DMS114 treated with DMSO at 0.1 percent for 48 hours (cell line): ENCODE data around the gene LIPM.

ENCODE experiments used
- DNase-seq: peaks from one replicate; lab custom pipeline; 2025; ENCODE audit not compliant: unreplicated experiment; lab: John Stamatoyannopoulos, UW

LIPM gene

GRCh38 chr10:88800152-88801125 is 2.1 kb upstream of the LIPM start:
- no peak for DNase-seq

DNA sequence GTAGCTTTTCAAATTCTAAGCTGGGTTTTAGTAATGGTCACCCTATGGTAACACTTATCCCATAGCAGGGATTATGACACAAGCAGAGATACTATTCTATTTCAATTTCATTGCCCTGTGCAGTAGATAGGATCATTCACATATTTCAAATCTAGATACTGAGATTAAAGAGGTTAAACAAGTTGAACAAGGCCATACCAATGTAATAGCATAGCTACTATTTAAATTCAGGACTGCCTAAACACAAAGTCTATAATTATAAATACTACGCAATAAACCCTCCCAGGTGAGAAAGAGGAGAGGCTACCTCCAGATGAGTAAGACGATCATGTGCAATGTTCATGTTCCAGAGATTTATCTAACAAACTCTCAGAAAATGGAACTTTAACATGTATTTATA is 1.1 kb downstream of the LIPM start:
- DNase-seq = no peak

DNA sequence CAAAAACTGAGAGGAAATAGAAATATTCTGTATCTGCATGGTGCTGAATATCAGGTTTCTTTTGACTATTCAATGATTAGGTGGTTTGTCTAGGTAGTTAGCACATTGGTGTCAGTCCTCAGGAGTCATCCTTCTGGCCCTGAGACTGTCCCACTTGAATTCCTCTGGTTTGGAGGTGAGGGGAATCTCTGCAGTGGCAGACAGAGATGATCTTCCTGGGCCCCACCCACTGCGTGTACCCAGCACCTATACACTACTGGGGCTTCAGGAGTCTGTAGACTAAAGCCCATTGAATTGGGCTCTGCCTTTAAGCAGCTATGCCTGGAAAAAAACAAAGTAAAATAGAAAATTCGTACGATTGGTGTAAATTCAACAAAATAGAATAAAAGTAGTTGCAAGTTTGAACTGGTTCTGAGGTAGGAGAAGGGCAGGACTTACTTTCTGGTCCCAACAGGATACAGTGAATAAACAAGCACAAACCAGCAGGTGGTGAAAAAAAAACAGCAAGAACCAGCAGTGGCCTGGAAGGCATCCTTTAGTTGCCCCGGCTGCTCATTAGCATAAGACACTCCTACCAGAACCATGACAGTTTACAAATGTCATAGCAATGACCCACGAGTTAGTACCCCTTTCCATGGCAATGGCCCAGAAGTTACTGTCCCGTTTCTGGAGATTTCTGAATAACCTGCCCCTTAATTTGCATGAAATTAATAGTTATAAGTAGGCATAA is 1.7 kb downstream of the LIPM start:
- DNase-seq = no peak

- DNase-seq = no peak
Measured at GRCh38 chr10:88805361-88805760, 2.8 kb downstream of the LIPM start.

DNA sequence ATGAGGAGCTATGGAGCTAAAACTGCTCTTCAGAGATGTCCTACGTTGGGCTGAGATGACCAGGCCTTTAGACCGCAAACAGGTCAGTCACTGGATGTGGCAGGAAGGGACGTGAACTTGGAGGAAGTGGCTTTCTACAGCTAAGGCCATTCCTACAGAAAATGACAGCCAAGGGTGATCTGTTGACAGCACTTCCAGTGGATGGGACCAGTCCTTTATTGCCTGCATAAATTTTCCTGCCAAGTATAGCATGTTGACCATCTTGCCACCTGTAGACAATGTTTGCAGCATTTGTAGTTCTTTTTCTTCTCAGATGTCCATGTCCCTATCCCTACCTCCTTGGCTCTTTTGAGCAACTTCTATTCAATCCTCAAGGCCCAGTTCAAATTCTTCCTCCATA is 3.4 kb downstream of the LIPM start:
- DNase-seq = no peak

- DNase-seq = no peak
Measured at GRCh38 chr10:88809621-88810020, 7.1 kb downstream of the LIPM start.

DNA sequence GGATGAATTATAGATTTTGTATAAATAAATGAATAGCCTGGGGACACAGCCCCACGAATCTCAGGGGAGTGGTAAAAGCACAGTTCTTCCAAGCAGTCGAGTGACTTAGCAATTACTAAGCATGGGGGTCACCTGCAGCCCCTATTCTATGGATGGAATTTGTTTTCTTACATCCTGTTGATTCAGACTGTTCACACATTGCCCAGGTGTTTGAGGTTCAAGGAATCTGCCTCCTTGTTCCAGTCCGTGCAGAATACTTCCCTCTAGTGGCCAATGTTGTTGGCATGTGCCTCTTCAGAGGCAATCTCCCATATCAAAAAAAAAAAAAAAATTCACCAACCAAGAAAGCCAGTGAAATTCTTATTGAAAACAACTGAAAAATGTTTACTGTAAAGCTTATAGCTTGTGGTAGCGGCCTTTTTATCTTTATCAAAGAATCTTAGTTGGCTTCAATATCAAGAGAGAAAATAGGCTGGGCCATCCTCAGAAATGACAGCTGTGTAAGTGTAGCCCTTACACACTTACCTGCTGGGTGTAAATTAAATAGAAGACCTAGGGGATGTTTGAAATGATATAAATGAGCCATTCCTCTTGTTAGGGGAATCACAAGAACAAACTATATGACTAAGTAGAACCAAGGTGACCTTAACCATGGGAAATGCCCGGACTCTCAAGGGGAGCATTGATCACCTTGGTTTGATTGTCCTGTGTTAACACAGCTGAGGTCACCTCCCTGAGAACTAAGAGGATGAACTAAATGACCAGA is 7.8 kb downstream of the LIPM start:
- DNase-seq = peak; percentile 33

GRCh38 chr10:88813200-88813599 is 10.7 kb downstream of the LIPM start:
- DNase-seq = no peak

DNA sequence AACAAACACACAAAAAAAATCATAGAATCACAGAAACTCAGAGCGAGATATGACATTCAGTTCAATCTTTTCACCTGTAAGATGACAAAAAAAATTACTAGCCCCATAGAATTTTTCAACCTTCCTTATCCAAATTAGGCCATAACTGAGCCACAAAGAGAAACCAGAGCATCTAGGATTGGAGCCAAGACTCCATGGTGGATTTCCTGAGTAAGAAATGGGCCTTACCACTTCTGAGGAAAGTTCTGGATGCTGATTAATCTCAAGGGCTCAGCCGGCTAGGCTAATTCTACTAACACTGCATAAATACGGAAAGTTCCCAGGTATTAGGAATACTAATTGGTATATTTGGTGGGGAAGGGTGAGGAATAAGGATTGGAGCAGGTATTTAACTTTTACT is 16.8 kb downstream of the LIPM start:
- DNase-seq = no peak

GRCh38 chr10:88820748-88821401 is 18.3 kb downstream of the LIPM start:
- DNase-seq = no peak

- DNase-seq = no peak
Measured at GRCh38 chr10:88826388-88826787, 23.9 kb downstream of the LIPM start.

DNA sequence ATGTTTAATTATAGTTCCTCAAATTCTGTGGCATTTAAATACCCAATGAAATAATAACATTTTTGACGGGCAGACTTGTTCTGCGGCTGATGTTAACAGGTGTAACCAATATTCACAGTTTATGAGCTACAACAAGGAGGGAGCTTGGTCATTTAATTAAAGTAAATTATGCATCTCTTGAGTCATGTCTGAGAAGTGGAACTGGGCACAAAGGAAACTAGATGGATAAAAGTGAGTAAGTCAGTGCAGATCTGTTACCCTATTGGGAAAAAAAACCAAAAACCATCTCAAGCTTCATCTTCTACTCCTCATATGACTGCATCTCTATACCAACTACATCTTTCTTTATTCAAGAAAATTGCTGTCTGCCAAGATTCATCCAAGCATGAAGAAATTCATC is 25.1 kb downstream of the LIPM start:
- no peak for DNase-seq

GRCh38 chr10:88828310-88828709 is 25.8 kb downstream of the LIPM start:
- DNase-seq = no peak

DNA sequence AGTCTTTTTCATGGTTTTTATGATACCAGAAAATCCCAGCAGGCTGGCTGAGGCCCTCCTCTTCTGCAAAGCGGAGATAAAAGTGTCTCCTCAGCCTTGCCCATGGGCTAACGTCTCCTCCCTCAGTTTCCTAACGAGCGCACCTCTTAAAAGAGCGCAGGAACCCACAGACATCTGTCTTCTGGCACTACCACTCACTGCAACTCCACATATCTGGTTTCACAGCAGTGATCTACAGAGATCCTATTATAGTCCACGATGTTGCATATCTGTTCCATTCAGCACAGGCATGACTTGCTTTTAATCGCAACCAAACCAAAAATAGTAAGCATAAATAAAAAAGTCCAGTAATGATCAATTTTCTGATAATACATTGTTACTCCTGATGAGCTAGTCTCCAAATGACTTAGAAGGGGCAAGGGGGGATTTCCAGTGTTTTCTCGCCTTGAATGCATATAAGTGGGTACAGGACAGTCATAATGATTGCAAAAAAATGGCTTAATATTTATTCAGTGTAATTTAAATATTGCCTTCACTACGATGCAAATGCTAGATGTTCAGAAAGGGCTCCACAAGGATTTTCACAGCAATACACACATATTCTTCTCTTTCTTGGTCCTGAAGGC is 28.2 kb downstream of the LIPM start:
- no peak for DNase-seq

GRCh38 chr10:88831709-88832108 is 29.2 kb downstream of the LIPM start:
- no peak for DNase-seq

DNA sequence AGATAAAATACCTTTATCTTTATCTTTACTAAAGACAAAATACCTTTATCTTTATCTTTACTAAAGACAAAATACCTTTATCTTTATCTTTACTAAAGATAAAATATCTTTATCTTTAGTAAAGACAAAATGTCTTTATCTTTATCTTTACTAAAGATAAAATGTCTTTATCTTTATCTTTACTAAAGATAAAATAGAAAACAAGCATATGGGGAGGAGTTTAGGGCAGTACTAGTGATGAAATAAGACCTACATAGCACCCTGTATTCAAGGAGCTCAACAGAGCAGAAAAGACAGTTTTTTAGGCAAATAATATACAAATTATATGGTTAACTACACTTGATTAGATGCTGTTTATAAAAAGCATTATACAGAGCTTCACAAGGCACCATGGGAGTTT is 29.8 kb downstream of the LIPM start:
- DNase-seq = no peak

DNA sequence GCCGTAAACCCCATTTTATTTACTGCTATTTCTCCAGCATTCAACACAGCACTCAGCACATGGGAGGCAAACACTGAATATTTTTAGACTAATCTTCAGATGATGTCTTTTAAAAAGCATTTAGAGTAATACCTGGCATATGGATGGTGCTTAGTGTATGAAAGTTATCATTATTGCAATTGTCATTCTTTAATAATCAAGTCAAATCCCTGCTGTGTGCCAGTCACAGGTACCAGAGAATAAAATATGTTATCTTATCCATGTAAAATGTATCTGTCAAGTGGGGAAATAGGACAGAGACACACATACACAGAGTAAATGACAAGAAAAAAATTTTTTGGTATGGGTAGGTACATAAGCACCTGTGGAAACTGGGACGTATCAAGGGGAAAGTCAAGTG is 30.6 kb downstream of the LIPM start:
- no peak for DNase-seq

- DNase-seq = no peak
Measured at GRCh38 chr10:88833723-88834122, 31.2 kb downstream of the LIPM start.

DNA sequence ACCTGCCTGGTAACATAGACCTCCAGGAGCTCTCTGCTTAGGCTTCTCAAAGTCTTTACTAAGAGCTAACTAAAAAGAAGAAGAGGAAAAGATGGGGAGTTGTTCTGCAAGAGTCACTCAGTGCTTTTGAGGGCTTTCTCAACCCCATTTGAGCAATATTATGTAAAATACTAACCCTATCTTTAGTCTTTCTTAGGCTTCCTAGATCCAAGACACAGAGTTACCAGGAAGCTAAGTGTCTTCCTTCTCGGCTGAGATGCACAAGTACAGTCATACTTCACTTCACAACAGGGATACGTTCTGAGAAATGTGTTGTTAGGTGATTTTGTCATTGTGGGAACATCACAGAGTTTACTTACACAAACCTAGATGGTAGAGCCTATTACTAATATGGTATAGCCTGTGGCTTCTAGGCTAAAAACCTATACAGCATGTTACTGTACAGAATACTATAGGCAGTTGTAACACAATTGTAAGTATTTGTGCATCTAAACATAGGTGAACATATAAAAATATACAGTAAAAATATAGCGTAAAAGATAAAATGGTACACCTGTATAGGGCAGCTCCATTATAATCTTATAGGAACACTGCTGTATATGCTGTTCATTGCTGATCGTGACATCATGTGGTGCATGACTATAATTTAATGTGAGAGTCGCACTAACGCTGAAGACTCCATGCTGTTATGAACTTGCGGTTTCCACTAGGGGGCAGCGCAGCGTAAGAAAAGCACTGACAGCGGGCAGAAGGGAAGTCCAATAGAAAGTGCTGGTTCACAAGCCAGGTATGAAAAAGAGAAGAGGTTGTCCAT is 32.8 kb downstream of the LIPM start:
- peak; percentile 70 for DNase-seq

GRCh38 chr10:88835910-88836221 is 33.3 kb downstream of the LIPM start:
- no peak for DNase-seq
